ENCODE measurements around the gene POGZ.
"Not testable (repeated sequence)": the region's sequence is repeated elsewhere in the genome, so short reads cannot be mapped to it uniquely, and the experiment has no call there.

Gene POGZ

DNA sequence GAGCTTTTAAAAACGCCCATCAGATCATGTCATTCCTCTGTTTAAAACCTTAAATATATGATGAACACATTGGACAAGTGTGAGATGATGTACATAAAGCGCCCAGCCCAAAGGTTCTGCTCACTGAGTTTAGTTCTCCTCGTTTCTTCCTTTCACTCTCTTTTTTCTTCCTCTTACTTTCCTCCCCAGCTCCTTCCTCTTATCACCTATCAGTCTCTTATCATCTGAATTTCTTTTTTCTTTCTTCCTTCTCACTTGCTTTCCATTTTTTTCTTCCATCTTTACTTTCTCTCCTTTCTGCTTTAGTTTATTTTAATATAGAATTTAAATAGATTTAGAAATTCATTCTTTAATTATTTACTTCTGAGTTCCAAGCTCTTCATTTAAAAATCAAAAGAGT is 17.8 kb upstream of the POGZ start:
- no peak for DNase-seq

DNA sequence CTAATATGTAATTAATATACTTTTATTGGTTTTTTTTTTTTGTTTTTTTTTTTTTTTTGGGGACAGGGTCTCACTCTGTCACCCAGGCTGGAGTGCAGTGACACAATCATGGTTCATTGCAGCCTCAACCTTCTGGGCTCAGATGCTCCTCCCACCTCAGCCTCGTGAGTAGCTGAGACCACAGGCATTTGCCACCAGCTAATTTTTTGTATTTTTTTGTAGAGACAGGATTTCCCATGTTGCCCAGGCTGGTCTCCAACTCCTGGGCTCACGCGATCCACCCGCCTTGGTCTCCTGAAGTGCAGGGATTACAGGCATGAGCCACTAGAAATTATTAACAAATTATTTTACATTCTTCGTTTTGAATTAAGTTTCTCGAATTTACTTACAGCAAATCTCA is 16.8 kb upstream of the POGZ start:
- DNase-seq, result no peak

DNA sequence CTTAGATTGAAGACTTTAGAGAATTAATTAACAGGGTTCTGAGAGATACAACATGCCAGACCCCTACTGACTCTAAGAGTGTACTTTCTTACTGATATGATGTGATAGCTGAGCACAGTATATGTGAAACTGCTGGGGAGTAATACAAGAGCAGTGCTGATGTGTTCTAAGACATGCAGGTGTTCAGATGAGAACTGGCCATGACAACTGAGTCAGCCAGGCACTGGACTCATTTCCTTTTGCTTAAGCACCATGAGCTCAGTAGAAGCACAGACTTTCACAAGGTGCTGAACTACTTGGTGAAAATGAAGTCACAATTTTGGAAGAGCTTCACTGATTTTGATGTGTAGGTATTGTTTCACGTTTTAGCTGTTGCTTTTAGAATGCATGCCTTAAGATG is 15.9 kb upstream of the POGZ start:
- DNase-seq, result no peak

DNA sequence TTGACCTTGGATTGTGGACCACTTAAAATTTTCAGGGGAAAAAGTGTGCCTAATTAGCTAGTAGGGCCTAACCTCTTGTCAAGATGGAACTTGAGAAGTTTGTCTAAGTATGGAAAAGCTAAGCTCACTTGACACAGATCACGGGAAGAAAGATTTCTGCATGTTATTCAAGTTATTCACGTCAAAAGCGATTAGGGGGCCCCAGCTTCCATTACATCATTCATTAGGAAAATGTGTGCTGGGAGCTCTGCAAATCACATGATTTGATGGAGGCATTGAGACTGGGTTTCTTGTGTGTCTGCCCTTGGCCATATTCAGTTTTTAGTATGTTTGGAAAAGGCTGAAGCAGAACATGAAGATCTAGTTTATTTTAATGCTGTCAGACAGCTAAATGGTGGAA is 15.5 kb upstream of the POGZ start:
- no peak for DNase-seq

DNA sequence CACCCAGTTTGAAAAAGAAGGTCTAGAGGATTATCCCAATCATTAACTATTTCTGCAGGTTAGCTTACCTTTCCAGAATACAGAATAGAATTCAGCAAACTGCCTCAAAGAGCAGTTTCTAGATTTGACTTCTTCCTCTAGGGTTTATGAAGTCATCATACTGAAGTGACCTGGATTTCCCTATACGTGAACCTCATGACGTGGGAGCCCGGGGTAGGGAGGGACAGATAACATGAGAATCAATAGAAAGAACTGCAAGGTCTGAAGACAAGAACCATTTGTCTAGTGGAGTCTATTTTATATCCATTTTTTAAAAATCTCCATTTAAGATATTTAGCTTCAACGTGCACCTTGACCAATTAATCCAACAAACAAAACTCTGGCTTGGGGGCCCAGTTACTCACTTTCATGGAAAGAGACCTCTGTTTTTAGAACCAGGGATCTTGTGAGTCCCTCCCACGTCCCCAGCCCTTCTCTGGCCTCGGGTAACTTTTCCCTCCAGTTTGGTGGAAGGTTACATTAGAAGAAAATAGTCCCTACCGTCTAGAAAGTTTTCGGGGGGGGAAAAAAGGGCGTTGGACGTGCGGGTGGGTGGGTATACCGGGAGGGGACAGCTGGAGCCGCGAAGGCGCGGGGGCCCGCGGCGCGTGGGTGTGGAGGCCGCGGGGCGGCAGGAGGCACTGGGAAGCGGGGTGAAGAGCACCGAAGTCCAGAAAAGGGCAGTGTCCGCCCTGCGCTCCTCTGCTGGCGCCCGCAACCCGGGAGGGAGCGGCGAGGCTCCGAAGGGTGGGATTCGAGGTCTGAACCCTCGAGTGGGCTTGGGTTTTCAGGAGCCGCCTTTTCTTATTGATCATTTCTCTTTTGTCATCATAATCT is 13.8 kb upstream of the POGZ start:
- no peak for DNase-seq

DNA sequence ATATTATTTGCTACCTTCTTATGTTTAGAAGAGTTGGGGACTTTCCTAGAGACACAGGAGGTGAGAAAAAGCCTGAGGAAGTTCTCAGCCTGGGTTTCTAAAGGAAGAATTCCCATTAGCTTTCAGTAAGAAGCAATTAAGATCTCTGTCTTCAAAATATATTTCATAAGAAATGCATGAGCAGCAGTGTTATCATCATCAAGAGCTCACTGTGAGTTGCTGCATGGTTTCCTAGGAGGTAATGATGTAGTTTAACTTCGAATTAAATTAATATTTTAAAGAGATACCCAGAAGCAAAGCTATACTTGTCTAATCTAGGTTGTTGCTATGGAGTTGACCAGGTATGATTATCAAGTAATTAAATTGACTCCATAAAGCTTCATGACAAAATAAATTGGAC is 5.7 kb upstream of the POGZ start:
- DNase-seq, result no peak

DNA sequence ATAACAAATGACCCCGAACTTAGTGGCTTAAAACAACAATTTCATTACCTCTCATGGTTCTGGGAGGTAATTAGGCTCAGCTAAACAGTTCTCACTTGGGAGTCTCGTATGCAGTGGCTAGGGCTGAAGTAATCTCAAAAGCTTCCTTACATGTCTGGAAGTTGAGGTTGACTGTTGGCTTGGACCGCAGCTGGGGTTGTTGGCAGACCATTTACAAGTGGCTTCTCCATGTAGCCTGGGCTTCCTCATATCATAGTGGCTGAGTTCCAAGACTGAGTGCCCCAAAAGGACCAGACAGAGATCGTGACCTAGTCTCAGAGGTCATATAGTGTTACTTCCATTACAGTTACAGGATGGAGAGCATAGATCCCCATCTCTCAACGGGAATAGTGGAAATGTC is 2.4 kb upstream of the POGZ start:
- no peak for DNase-seq

DNA sequence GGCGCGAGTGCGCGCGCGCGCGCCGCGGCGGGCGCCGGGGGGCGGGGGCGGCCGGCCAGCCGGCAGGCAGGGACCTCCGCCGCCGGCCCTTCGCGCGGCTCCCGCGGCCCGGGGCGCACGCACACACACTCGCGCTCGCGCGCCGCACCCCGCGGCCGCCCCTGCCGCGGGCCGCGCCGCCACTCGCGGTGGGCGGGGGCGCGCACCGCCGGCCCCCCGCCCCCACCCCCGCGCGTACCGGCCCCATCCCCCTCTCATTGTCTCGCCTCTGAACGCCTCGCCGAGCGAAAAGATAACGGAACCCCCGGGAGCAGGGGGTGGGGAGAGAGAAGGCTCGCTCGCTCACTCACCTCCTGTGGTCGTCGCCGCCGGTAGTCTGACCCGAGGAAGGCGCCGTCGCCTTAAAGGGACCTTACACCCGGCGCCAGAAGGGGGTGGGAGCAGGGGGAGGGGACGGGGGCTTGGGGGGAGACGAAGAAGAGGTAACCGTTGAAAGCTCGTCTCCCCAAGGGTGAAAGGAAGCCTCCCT is 428 bp downstream of the POGZ start:
- DNase-seq, result peak; percentile 36

DNA sequence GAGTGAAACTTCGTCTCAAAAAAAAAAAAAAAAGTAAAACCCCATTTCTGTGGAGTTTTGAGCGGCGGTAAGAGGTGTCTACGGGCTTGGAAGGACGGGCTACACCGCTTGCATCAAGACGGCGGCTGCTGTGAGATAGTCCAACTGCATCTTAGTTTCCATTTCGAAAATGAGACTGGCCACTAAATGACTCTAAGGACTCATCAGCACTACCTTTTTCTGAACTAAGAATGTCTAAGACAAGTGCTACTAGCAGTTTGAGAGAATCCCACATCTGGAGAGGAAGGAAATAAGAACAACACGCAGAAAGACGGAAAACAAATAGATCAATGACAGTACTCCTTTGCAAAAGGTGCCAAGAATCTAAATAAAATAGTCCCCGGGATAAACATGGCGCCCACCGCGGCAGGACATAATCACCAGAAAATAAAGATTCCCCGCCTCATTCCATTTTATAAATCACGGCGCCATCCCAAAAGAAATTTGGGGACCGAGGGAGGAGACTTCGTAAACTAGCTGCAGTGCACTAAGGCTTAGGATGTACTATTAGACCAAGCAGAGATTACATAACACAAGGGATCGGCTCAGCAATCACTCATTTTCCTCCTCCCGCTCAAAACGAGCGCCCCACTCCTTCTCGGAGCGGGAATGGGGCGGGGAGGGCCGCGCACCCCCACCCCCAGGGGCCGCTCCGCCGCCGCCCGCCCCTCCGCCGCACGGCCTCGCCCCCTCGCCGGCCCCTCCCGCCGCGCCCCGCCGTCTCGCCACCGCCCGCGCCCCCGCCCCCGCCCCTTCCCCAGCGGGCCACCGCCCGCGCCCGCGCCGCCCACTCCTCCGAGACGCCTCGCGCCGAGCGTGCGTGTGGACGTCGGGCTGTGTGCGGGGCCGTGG is 1.1 kb downstream of the POGZ start:
- DNase-seq, result peak; percentile 29

DNA sequence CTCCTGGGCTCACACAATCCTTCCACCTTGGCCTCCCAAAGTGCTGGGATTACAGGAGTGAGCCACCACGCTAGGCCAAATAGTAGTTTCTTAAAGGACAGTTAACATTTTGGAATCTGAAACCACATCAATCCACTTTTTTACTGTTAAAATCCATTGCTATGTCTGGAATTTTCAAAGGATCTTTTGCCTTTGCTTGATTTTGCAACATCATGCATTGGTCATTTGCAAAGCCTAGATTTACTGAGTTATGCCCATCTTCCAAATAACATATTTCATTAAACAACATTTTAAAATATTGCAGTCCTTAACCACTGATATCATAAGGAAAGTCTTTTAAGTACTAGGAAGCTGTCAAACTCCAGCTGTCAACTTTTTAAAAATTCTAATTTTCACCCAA is 3.3 kb downstream of the POGZ start:
- no peak for DNase-seq

DNA sequence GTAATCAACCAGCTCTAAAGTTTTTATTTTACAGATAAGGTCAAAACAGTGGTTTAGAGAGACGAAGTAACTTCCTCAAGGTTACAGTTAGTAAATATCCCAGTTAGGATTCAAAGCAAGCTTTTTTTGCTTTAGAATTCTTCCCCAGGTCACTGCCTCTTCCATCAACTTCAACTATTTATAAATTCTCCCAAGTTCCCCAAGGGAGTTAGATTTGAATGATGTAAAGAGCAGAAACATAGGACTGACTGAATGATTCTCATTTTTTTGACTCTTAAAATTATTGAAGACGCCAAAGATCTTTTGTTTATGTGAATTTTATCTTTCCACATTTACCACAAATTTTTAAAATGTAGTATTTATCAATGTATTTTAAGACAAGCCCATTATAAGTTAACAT is 4.1 kb downstream of the POGZ start:
- DNase-seq, result no peak

DNA sequence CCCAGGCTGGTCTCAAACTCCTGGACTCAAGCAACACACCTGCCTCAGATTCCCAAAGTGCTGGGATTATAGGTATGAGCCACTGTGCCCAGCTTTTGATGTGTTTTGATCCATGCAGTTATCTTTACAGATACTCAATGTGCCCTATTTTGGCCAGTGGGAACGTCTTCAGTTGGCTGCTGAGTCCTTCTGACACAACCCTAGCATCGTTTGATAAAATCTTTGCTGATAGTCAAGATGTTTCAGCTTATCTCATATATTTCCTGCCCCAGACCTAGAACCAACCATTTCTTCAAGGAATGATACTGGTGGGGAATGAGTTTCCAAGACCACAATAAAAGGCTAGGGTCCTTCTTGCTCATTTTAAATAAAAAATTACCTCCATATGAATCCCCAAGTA is 11.6 kb downstream of the POGZ start:
- DNase-seq, result no peak

DNA sequence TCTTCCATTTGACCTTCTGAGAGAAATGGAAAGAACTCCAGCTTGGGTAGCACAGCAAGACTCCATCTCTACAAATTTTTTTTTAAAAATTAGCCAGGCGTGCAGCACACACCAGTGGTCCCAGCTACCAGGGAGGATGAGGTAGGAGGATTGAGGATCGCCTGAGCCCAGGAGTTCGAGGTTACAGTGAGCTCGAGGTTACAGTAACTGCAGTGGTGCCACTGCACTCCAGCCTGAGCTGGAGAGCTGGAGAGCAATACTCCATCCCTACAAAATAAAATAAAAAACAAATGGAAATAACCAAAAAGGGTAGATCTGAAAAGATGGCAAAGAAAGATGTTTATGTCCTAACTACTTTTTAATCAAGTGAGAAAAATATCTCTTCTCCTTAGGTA is 14.5 kb downstream of the POGZ start:
- no peak for DNase-seq

DNA sequence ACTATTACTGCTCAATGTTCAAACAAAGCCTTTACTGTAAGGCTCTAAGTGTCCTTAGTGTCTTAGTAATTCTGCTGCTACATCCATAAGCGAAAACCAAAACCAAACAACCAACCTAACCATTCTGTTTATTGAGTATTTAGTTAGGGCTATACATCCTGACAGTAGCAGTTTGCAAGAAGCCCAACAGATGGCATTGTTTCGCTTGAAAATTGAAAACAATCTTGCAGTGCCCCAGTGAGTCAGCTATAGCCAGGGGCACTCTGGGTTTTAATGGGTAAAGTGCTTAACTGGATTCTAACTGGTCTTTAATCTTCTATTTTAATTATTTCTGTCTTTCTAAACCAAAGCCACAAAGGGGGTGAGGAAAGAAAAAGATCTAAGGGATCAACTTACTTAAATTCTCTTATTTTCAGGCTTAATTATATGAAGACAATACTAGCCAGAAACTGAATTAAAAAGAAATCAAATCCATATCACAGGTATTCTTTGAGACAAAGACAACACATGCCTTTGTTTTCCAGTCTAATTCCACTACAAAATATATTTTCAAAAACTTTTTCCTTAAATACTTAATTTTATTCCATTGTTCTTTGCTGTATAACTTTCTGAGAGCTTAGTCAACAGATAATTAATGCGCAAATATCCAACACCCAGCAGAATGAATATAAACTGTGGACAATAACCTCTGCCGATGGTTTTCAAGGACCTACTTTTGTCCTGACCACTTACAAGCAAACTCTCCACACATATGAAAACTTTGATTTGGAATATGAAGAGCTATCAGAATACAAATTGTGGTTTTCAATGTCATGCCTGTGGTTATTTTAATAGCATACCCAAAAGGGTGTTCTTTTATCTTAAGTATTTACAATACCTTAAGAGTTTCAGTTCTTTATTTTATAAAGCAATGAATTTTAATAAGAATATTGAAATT is 15.2 kb downstream of the POGZ start:
- peak; percentile 6 for DNase-seq

DNA sequence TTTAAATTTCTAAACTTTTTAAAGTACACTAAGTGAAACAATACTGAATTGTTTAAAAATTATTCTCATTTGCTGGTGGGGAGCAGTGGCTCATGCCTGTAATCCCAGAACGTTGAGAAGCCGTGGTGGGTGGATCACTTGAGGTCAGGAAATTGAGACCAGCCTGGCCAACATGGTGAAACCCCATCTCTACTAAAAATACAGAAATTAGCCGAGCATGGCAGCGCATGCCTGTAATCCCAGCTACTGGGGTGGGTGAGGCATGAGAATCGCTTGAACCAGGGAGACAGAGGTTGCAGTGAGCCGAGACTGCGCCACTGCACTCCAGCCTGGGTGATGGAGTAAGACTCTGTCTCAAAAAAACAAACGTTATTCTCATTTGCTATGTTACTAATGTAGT is 21.9 kb downstream of the POGZ start:
- DNase-seq, result not testable (repeated sequence)

DNA sequence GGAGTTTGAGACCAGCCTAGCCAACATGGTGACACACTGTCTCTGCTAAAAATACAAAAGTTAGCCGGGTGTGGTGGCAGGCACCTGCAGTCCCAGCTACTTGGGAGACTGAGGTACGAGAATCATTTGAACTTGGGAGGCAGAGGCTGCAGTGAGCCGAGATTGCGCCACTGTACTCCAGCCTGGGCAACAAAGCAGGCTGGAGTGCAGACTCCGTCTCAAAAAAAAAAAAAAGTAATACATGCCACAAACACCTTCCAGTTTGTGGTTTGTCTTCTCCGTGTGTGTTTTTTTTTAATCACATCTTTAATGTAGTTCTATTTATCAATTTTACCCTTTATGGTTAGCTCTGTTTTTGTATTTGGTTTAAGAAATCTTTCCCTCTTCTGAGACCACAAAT is 22.3 kb downstream of the POGZ start:
- DNase-seq, result no peak

DNA sequence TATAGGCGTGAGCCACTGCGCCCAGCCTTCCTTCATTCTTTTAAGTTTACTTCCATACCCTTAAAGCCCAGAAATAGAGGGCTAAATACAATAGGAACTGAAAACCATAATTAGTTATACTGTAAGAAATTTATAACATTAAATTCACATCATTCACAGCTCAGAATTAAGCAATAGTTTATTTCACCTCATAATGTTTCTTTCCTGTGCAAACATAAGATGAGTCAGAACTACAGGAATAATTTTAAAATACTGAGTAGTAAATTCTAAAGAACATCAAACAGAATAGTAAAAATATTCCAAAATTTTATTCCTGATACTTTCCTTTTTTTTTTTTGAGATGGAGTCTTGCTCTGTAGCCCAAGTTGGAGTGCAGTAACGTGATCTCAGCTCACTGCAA is 24.1 kb downstream of the POGZ start:
- DNase-seq, result no peak

DNA sequence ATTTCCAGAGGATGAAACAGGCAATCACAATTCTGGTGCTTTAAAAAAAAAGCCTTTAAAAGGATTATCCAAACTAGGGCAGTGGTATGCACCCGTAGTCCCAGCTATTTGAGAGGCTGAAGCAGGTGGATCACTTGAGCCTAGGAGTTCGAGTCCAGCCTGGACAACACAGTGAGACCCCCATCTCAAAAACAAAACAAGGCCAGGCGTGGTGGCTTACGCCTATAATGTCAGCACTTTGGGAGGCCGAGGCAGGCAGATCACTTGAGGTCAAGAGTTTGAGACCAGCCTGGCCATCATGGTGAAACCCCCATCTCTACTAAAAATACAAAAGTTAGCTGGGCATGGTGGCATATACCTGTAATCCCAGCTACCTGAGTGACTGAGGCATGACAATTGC is 25.5 kb downstream of the POGZ start:
- DNase-seq, result not testable (repeated sequence)

DNA sequence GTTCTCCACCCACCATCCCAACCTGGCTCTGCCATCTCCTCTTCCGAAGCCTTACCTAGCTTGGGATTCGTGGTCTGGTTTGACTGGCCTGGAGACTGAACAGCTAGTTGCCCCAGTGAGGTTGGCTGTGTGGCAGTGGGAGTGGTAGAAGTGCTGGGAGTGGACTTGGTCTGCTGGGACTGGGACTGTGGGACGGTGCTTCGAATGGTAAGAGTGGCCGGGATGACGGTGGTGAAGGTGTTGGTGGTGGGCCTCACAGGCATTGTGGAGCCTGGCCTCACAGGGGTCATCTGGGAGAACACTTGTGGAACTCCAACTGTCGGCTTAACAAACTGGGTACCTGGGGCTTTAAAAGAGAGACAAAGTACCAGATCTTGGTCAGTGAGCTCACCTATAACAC is 31.2 kb downstream of the POGZ start:
- no peak for DNase-seq

DNA sequence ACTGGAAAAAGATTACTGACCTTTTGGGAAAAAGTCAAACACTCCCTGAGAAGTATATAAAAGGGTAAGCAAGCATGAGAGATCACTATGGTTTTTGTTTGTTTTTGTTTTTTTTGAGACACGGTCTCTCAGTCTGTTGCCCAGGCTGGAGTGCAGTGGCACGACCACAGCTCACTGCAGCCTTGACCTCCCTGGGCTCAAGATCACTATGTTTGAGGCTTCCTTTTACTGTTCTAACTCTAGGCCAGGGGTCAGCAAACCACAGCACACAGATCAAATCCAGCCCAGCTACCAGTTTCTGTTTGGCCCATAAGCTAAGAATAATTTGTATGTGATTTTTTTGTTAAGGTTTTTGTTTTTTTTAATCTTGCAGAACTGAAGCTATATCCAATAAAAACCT is 34.2 kb downstream of the POGZ start:
- no peak for DNase-seq

DNA sequence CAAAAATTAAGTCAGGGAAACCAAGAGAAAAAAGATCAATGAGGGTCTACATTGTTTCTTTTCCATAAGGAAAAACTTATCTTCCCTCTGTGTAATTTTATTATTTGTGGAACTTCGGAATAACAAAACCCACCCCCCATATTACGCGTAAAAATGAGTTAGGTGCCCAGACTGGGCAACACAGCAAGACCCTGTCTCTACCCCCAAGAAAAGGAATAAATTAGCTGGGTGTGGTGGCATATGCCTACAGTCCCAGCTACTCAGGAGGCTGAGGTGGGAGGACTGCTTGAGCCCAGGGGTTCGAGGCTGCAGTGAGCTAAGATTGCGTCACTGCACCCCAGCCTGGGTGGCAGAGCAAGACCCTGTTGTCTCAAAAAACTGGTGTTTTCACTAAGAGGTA is 39.5 kb downstream of the POGZ start:
- no peak for DNase-seq

DNA sequence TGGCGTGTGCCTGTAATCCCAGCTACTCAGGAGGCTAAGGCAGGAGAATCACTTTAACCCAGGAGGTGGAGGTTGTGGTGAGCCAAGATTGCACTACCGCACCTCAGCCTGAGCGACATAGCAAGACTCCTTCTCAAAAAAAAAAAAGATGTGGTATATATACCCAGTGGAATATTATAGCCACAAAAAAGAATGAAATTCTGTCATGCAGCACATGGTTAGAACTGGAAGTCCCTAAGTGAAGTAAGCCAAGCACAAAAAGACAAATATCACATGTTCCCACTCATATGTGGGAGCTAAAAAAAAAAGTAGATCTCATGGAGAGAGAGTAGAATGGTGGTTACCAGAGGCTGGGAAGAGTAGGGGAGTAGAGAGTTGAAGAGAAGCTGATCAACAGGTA is 41.2 kb downstream of the POGZ start:
- DNase-seq, result no peak

DNA sequence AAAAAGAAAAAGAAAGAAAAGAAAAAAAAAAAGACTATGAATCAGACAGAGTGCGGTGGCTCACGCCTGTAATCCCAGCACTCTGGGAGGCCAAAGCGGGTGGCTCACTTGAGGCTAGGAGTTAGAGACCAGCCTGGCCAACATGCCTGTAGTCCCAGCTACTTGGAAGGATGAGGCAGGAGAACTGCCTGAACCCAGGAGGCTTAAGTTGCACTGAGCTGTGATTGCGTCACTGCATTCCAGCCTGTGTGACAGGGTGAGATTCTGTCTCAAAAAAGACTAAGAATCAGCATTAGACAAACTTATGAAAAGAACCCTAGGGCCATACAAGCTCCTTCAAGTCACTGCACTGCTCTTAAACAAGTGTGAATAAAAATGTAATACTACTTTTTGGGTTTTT is 43.1 kb downstream of the POGZ start:
- no peak for DNase-seq

Measured in KG1 (cell line).